ENCODE data around the gene COL20A1. TPM values are rescaled to one million over a fixed set of nuclear protein-coding genes. Genes with fewer than 3 reads are reported as not detected.

COL20A1 gene
- total RNA-seq, 1 experiment from 2014 or later: 2.3 TPM

GRCh38 chr20:63287697-63288580 lies 5.0 kb upstream of the COL20A1 start:
- Histone ChIP-seq H3K4me1 (ENCODE audit: insufficient read depth, low read length) (no peaks in the 10 kb centered on the region), H2BK15ac (ENCODE audit: low read depth, low read length) (no peak overlapping the region), H3K27me3 (ENCODE audit: insufficient read depth, low read length) (no peaks in the 10 kb centered on the region), H4K91ac (ENCODE audit: insufficient read length, low read depth, low read length) (no peak overlapping the region), H3K18ac (ENCODE audit: insufficient read length, low read depth, low read length) (no peak overlapping the region), H4K20me1 (ENCODE audit: control insufficient read depth, insufficient read depth, insufficient read length) (no peaks in the 10 kb centered on the region), H3K56ac (ENCODE audit: insufficient read length, low read depth, low read length) (no peak overlapping the region), H3K23ac (ENCODE audit: insufficient read length, low read depth, low read length) (no peak overlapping the region), H3K79me2 (ENCODE audit: insufficient read depth, low read length) (no peaks in the 10 kb centered on the region), H3K79me1 (ENCODE audit: insufficient read depth, low read depth, low read length, poor library complexity, severe bottlenecking) (no peaks in the 10 kb centered on the region), H3K23me2 (ENCODE audit: insufficient read length, low read depth, low read length, poor library complexity, severe bottlenecking) (peaks cover 3% of the 10 kb centered on the region), H3K27ac (ENCODE audit: insufficient read length, low read depth, low read length) (no peak overlapping the region), H2AFZ (ENCODE audit: low read length) (no peak overlapping the region), H3K4ac (ENCODE audit: low read depth, low read length) (no peak overlapping the region), H2BK120ac (ENCODE audit: low read depth, low read length, poor library complexity, severe bottlenecking) (no peak overlapping the region), H3K9ac (ENCODE audit: extremely low read depth, insufficient read length, low read length) (no peak overlapping the region), H4K5ac (ENCODE audit: insufficient read length, low read depth, low read length) (no peak overlapping the region), H2BK12ac (ENCODE audit: insufficient read length, low read depth, low read length) (no peak overlapping the region), H2BK5ac (ENCODE audit: insufficient read length, low read length) (no peak overlapping the region), H3K14ac (ENCODE audit: insufficient read depth, low read length) (no peak overlapping the region), H4K8ac (replicated peaks; ENCODE audit: insufficient read length, low read depth, low read length) (no peak overlapping the region), H3K4me2 (ENCODE audit: insufficient read depth, insufficient read length, low read length) (no peak overlapping the region), H3T11ph (ENCODE audit: low read length) (no peak overlapping the region), H2AK5ac (ENCODE audit: insufficient read length, low read length) (no peak overlapping the region), H3K9me3 (ENCODE audit: control insufficient read depth, low read depth, low read length) (no peaks in the 10 kb centered on the region), H2BK20ac (ENCODE audit: low read depth, low read length, poor library complexity, severe bottlenecking) (no peak overlapping the region)
- no peak for DNase-seq
- no CpG with 5 or more reads among the region's 55 CpGs for WGBS (ENCODE audit: extremely low coverage, insufficient read length, low lambda C conversion rate)
- H3K4me1 Mint-ChIP-seq: peaks cover 7% of the 10 kb centered on the region in 2 experiments; a peak in 3 of 4 replicates
- H3K36me3 Mint-ChIP-seq (ENCODE audit: insufficient read depth in 1 of 3, low read depth in 3 of 3): peaks cover 6 to 48% (median 35%) of the 10 kb centered on the region in 3 experiments; a peak in 6 of 7 replicates
- H3K27me3 Mint-ChIP-seq (ENCODE audit: low read depth): peaks cover 1% of the 10 kb centered on the region; the same call in 1 of the 2 replicates
- H3K9me3 Mint-ChIP-seq: no peaks in the 10 kb centered on the region
- no peak for TF ChIP-seq CTCF (conservative IDR thresholded peaks at IDR 0.05)
- no peak overlapping the region; a peak in 1 of 5 replicates for H3K4me3 Mint-ChIP-seq
- H3K27ac Mint-ChIP-seq: no peak overlapping the region

All from H9 (cell line).